ENCODE data around the gene OSBPL9.

OSBPL9 gene

DNA sequence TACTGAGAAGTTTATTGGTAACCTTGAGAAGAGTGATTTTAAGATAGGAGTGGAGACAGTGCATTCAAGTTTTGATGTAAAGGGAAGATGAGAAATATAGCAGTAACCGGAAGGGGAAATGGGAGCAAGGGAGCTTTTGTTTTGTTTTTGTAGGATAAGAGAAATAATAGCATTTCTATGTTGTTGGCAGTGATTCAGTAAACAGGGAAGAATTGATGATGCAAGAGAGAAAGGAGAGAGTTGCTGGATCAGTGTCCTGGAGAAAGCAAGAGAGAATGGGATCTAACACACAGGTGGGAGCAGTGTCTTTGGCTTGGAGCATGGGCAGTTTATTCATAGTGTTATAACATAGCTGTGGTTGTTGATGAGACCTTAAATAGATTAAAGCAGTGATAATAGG lies 56.4 kb downstream of the OSBPL9 start:
- H3K4me3 ChIP-seq (ENCODE audit: control insufficient read depth, low read depth, low read length): no peak overlapping the region
- no peak for TF ChIP-seq CTCF (IDR thresholded peaks at IDR 0.05; ENCODE audit: control insufficient read depth, insufficient read depth, low read depth, low read length, missing control alignments)
- no peak for DNase-seq (ENCODE audit: low read depth)

DNA sequence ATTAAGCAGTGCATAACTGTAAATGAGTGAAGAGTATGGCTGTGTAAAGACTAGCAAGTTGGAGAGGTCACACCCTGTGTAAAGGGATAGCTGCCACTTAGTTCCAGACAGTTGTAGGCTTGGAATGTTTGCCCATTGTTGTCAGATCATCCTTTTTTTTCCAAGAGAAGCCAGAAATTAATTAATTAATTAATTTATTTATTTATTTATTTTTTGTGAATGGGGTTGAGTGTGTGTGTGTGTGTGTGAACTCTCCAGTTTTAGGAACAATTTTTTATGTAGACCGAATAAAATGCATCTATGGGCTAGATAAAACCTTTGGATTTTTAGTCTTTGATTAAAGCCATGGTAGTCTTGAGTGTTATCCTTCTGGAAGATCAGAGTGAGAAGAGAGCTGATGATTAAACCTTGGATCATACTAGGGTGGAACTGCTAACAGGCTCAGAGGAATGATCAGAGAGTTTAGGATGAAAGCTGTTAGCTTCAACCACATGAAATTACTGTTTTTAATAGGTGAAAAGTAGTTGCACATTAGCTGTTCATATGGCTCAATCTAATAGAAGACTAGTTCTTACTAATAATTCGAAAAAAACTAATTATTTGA lies 58.4 kb downstream of the OSBPL9 start:
- H3K4me3 ChIP-seq (ENCODE audit: control insufficient read depth, low read depth, low read length): no peak overlapping the region
- TF ChIP-seq CTCF (IDR thresholded peaks at IDR 0.05; ENCODE audit: control insufficient read depth, insufficient read depth, low read depth, low read length, missing control alignments): no peak
- no peak for DNase-seq (ENCODE audit: low read depth)

- no peak for DNase-seq (ENCODE audit: low read depth)
- no peak overlapping the region for H3K4me3 ChIP-seq (ENCODE audit: control insufficient read depth, low read depth, low read length)
- TF ChIP-seq CTCF (IDR thresholded peaks at IDR 0.05; ENCODE audit: control insufficient read depth, insufficient read depth, low read depth, low read length, missing control alignments): no peak
These were observed 62.5 kb downstream of the OSBPL9 start for GRCh38 chr1:51679435-51679834.

GRCh38 chr1:51684776-51685175 lies 67.9 kb downstream of the OSBPL9 start:
- DNase-seq (ENCODE audit: low read depth): no peak
- H3K4me3 ChIP-seq (ENCODE audit: control insufficient read depth, low read depth, low read length): no peak overlapping the region
- TF ChIP-seq CTCF (IDR thresholded peaks at IDR 0.05; ENCODE audit: control insufficient read depth, insufficient read depth, low read depth, low read length, missing control alignments): no peak

DNA sequence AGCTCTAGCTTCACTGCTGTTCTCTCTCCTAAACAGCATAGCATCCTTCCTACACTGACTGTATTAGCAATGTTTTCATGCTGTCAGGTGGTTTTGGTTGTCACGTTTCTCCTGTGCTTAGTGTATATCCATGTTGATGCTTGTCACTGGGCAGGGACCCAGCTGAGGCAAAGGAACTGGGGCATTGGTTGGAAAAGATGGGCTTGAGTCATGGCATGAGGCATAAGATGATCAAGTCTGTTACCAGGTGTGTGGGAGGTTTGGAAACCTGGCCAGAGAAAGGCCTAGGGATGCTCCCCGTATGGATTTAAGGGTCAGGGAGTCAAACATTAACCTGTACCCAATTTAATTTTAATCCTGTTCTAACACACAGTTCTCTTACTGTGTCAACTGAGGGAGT lies 69.6 kb downstream of the OSBPL9 start:
- TF ChIP-seq CTCF (IDR thresholded peaks at IDR 0.05; ENCODE audit: control insufficient read depth, insufficient read depth, low read depth, low read length, missing control alignments): no peak
- DNase-seq (ENCODE audit: low read depth): no peak
- no peak overlapping the region for H3K4me3 ChIP-seq (ENCODE audit: control insufficient read depth, low read depth, low read length)

DNA sequence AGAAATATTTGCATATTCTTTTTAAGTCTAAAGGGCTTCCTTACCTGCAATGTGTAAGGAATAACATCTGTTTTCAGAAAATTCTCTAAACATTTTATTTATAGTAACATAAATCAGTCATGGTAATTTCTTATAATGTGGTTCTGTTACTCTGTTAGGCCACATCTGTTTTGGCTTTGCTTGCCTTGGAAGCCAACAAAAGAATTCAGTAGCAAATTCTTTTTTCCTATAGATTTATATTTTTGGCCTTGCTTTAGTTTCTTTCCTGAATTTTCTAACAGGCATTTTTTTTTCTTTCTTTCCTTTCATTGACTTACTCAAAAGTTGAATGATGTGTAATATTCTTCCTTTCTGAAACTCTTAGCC lies 72.2 kb downstream of the OSBPL9 start:
- TF ChIP-seq CTCF (IDR thresholded peaks at IDR 0.05; ENCODE audit: control insufficient read depth, insufficient read depth, low read depth, low read length, missing control alignments): no peak
- no peak overlapping the region for H3K4me3 ChIP-seq (ENCODE audit: control insufficient read depth, low read depth, low read length)
- DNase-seq (ENCODE audit: low read depth): no peak

- no peak overlapping the region for H3K4me3 ChIP-seq (ENCODE audit: control insufficient read depth, low read depth, low read length)
- TF ChIP-seq CTCF (IDR thresholded peaks at IDR 0.05; ENCODE audit: control insufficient read depth, insufficient read depth, low read depth, low read length, missing control alignments): no peak
- DNase-seq (ENCODE audit: low read depth): no peak
These were observed 72.8 kb downstream of the OSBPL9 start for GRCh38 chr1:51689643-51690042.
